Small intestine (tissue), 16 donors: ENCODE measurements around the gene TGIF2. TPM values are rescaled to one million over a fixed set of nuclear protein-coding genes. Genes with fewer than 3 reads are reported as not detected.
A peak's percentile ranks its signal among the peaks of the same experiment; 100 is the strongest.

Experiments used
- DNase-seq, 2 donors: peaks; one replicate each; pipeline versions ENCODE4 v3.0.0 to v3.0.0-alpha.2; 2013
- FAIRE-seq: peaks from 2 replicates; lab custom pipeline; 2012; peaks lifted over from hg19 to GRCh38; lab: Jason Lieb, UNC
- H3K27ac ChIP-seq, 3 donors: one replicate each; pipeline ENCODE4 v1.5.1; 2013; ENCODE audit warnings: low read length in 2 of 3, mild to moderate bottlenecking in 2 of 3, control low read depth in 1 of 3, inconsistent platforms in 1 of 3, low read depth in 1 of 3, moderate library complexity in 1 of 3
- H3K27me3 ChIP-seq, 3 donors: one replicate each; pipeline ENCODE4 v1.6.1; 2013; ENCODE audit warnings: low read length in 3 of 3, inconsistent platforms in 1 of 3; ENCODE audit not compliant: control insufficient read depth in 3 of 3, insufficient read depth in 3 of 3
- H3K36me3 ChIP-seq, 3 donors: one replicate each; pipeline ENCODE4 v1.6.1; 2013; ENCODE audit warnings: low read length in 3 of 3, inconsistent platforms in 1 of 3, low read depth in 1 of 3, mild to moderate bottlenecking in 1 of 3, moderate library complexity in 1 of 3; ENCODE audit not compliant: control insufficient read depth in 3 of 3, insufficient read depth in 2 of 3
- H3K4me1 ChIP-seq, 3 donors: one replicate each; pipeline ENCODE4 v1.6.1; 2013; ENCODE audit warnings: low read length in 2 of 3, inconsistent platforms in 1 of 3, low read depth in 1 of 3, mild to moderate bottlenecking in 1 of 3, moderate library complexity in 1 of 3; ENCODE audit not compliant: control insufficient read depth in 3 of 3, insufficient read depth in 2 of 3
- H3K4me3 ChIP-seq, 3 donors: one replicate each; pipeline ENCODE4 v1.5.1; 2013; ENCODE audit warnings: low read length in 3 of 3, control low read depth in 1 of 3, inconsistent platforms in 1 of 3, low read depth in 1 of 3, mild to moderate bottlenecking in 1 of 3, moderate library complexity in 1 of 3
- H3K9me3 ChIP-seq, 2 donors: one replicate each; pipeline ENCODE4 v1.6.1; 2013; ENCODE audit warnings: low read depth in 1 of 2, low read length in 1 of 2; ENCODE audit not compliant: control insufficient read depth in 2 of 2, insufficient read depth in 1 of 2
- WGBS, 3 donors: extraction: QIAGEN DNeasy Blood & Tissue Kit; methylation state at CpG; one replicate each; pipeline ENCODE4 v1.1.7; 2013; 5-methylcytosine and 5-hydroxymethylcytosine counted together
- long read RNA-seq, 10 donors: transcript quantifications; one replicate each; lab custom pipeline, GENCODE V29; 2026
- polyA plus RNA-seq, 4 donors: library from polyadenylated mRNA; stranded (reverse) in 3 of 4; unstranded in 1 of 4; fragments of 200-250 nt in 3 of 4; fragments of 120-200 nt in 1 of 4; gene quantifications; one replicate each; pipeline versions ENCODE4 v1.2.1 to v1.2.3, GENCODE V29; 2013
- donor health status: healthy with polysubstance abuse.
- donor health status: control.
- donor health status: control.
- donor health status: Bipolar disorder and iron deficiency.
- donor health status: healthy.

TGIF2 gene
- polyA plus RNA-seq: 10 to 100 TPM in 1 of 4 donors, 1 to 10 TPM in 2, under 1 TPM in 1; 0.45 to 46.9 (median 5.5) TPM
- long read RNA-seq, donor 1, transcript TGIF2-201 (3 exons, 3,406 nt): major isoform, 16 of 21 reads
- long read RNA-seq, donor 1, partial matches to known transcripts: 0 of 21 reads
- long read RNA-seq, donor 1, other reads (novel, unspliced or antisense): 0 of 21 reads
- long read RNA-seq, donor 2, partial matches to known transcripts: 0 of 4 reads
- long read RNA-seq, donor 2, other reads (novel, unspliced or antisense): 0 of 4 reads
- long read RNA-seq, donor 3, transcript TGIF2-201 (3 exons, 3,406 nt): major isoform, 6 of 25 reads
- long read RNA-seq, donor 3, partial matches to known transcripts: 19 of 25 reads
- long read RNA-seq, donor 3, other reads (novel, unspliced or antisense): 0 of 25 reads
- long read RNA-seq, donor 4: 0 reads
- long read RNA-seq, donor 5, partial matches to known transcripts: 0 of 3 reads
- long read RNA-seq, donor 5, other reads (novel, unspliced or antisense): 0 of 3 reads
- long read RNA-seq, donor 6, partial matches to known transcripts: 0 of 5 reads
- long read RNA-seq, donor 6, other reads (novel, unspliced or antisense): 0 of 5 reads
- long read RNA-seq, donor 7, transcript TGIF2-201 (3 exons, 3,406 nt): major isoform, 7 of 7 reads
- long read RNA-seq, donor 7, partial matches to known transcripts: 0 of 7 reads
- long read RNA-seq, donor 7, other reads (novel, unspliced or antisense): 0 of 7 reads
- long read RNA-seq, donor 8: 0 reads
- long read RNA-seq, donor 9, partial matches to known transcripts: 0 of 2 reads
- long read RNA-seq, donor 9, other reads (novel, unspliced or antisense): 0 of 2 reads
- long read RNA-seq, donor 10, transcript TGIF2-201 (3 exons, 3,406 nt): major isoform, 8 of 8 reads
- long read RNA-seq, donor 10, partial matches to known transcripts: 0 of 8 reads
- long read RNA-seq, donor 10, other reads (novel, unspliced or antisense): 0 of 8 reads

- peaks cover 0 to 41% (median 5%) of the 10 kb centered on the region in 3 donors for H3K4me1 ChIP-seq
- peak within 1 kb of the TSS; percentile 89 to 99 (median 91) for H3K27ac ChIP-seq
- peaks cover 0 to 11% (median 0%) of the 10 kb centered on the region in 3 donors for H3K36me3 ChIP-seq
- H3K4me3 ChIP-seq: peak within 1 kb of the TSS; percentile 82 to 97 (median 82)
- DNase-seq (peak; percentile 52 to 96), FAIRE-seq (no peak)
- no peaks in the 10 kb centered on the region for H3K27me3 ChIP-seq
- WGBS, 3 donors: 2 to 6% (median 4%) methylated on average over 46 to 80 of the region's 80 CpGs
- no peaks in the 10 kb centered on the region for H3K9me3 ChIP-seq
Observed at GRCh38 chr20:36573103-36573797, at the start of gene TGIF2. Gene TGIF2 (plus strand): TSS chr20:36573597. CDS start chr20:36578775, 5,178 bp downstream.

GRCh38 chr20:36525620-36526365, 47.6 kb upstream of the TGIF2 start:
- Histone ChIP-seq H3K27me3 (no peaks in the 10 kb centered on the region), H3K36me3 (peaks cover 10 to 77% (median 29%) of the 10 kb centered on the region in 3 donors), H3K4me1 (no peaks in the 10 kb centered on the region), H3K4me3 (no peak overlapping the region), H3K27ac (no peak overlapping the region), H3K9me3 (no peaks in the 10 kb centered on the region)
- FAIRE-seq (no peak), DNase-seq (no peak)
- WGBS, 3 donors: 92 to 95% (median 95%) methylated on average over 17 of the region's 17 CpGs

- Histone ChIP-seq H3K36me3 (peaks cover 10 to 75% (median 26%) of the 10 kb centered on the region in 3 donors), H3K4me3 (no peak overlapping the region), H3K9me3 (no peaks in the 10 kb centered on the region), H3K27me3 (no peaks in the 10 kb centered on the region), H3K4me1 (no peaks in the 10 kb centered on the region), H3K27ac (no peak overlapping the region)
- DNase-seq: no peak
- 94 to 97% (median 94%) methylated on average over 29 of the region's 29 CpGs for WGBS, 3 donors
- no peak for FAIRE-seq
Observed at GRCh38 chr20:36526521-36527011, 46.8 kb upstream of the TGIF2 start.

- FAIRE-seq (no peak), DNase-seq (no peak)
- H3K4me1 ChIP-seq: no peaks in the 10 kb centered on the region
- H3K27ac ChIP-seq: no peak overlapping the region
- H3K36me3 ChIP-seq: peaks cover 10 to 69% (median 26%) of the 10 kb centered on the region in 3 donors
- H3K4me3 ChIP-seq: no peak overlapping the region
- H3K9me3 ChIP-seq: no peaks in the 10 kb centered on the region
- no peaks in the 10 kb centered on the region for H3K27me3 ChIP-seq
- WGBS, 3 donors: 88 to 92% (median 91%) methylated on average over 29 to 32 of the region's 32 CpGs
Observed at GRCh38 chr20:36527331-36528125, 45.9 kb upstream of the TGIF2 start.

- Histone ChIP-seq H3K9me3 (no peaks in the 10 kb centered on the region), H3K4me3 (no peak overlapping the region), H3K36me3 (peaks cover 10 to 62% (median 23%) of the 10 kb centered on the region in 3 donors), H3K27ac (no peak overlapping the region), H3K4me1 (no peaks in the 10 kb centered on the region), H3K27me3 (no peaks in the 10 kb centered on the region)
- whole genome bisulfite sequencing, 3 donors: 86 to 90% (median 88%) methylated on average over 18 of the region's 18 CpGs
- FAIRE-seq: no peak
- DNase-seq: no peak
Observed at GRCh38 chr20:36528176-36528874, 45.1 kb upstream of the TGIF2 start.

- H3K36me3 ChIP-seq: peaks cover 10 to 58% (median 23%) of the 10 kb centered on the region in 3 donors
- no peak overlapping the region for H3K4me3 ChIP-seq
- DNase-seq: no peak
- FAIRE-seq: no peak
- no peaks in the 10 kb centered on the region for H3K9me3 ChIP-seq
- no peaks in the 10 kb centered on the region for H3K4me1 ChIP-seq
- H3K27ac ChIP-seq: no peak overlapping the region
- H3K27me3 ChIP-seq: no peaks in the 10 kb centered on the region
- WGBS, 3 donors: 84 to 86% (median 84%) methylated on average over 13 to 14 of the region's 14 CpGs
Observed at GRCh38 chr20:36528875-36529417, 44.5 kb upstream of the TGIF2 start.
